Gastroesophageal sphincter (tissue), 4 donors: ENCODE data around the gene TRMT2A. TPM values are rescaled to one million over a fixed set of nuclear protein-coding genes. Genes with fewer than 3 reads are reported as not detected.

Experiments
- ATAC-seq: fragments of 150-250 bp; one replicate; pipeline ENCODE4 v1.9.1; 2016; ENCODE audit warnings: mild to moderate bottlenecking, moderate library complexity
- H3K27ac ChIP-seq, 4 donors: fragments of 200-600 bp; sonication (generic) in 3 of 4; 1 replicate in 3 of 4; 2 replicates in 1 of 4; pipeline ENCODE4 v1.5.1; 2016 to 2019
- H3K27me3 ChIP-seq: fragments of 200-600 bp; sonication (generic); one replicate; pipeline ENCODE4 v1.5.1; 2019
- H3K36me3 ChIP-seq, 2 donors: fragments of 200-600 bp; sonication (generic); one replicate each; pipeline ENCODE4 v1.5.1; 2019; ENCODE audit warnings: control low read depth in 1 of 2
- H3K4me1 ChIP-seq, 3 donors: fragments of 200-600 bp; sonication (generic); 1 replicate in 2 of 3; 2 replicates in 1 of 3; pipeline ENCODE4 v1.5.1; 2016 to 2019; ENCODE audit warnings: control low read depth in 2 of 3
- H3K4me3 ChIP-seq, 2 donors: fragments of 200-600 bp; sonication (generic); one replicate each; pipeline ENCODE4 v1.5.1; 2019; ENCODE audit warnings: mild to moderate bottlenecking in 1 of 2, moderate library complexity in 1 of 2
- H3K9me3 ChIP-seq, 3 donors: fragments of 200-600 bp; sonication (generic); one replicate each; pipeline ENCODE4 v1.5.1; 2017 to 2019; ENCODE audit warnings: control low read depth in 2 of 3
- CTCF ChIP-seq, 4 experiments: fragments of 200-600 bp in 2 of 4; fragments of 450-650 bp in 2 of 4; sonication (generic) in 1 of 4; IDR thresholded peaks; one replicate each; pipeline ENCODE4 v1.5.1; 2017 to 2019; ENCODE audit warnings: antibody characterized with exemption in 4 of 4, mild to moderate bottlenecking in 2 of 4, moderate library complexity in 2 of 4
- EP300 ChIP-seq: sonication (generic); formaldehyde crosslinking; IDR thresholded peaks from one replicate; pipeline ENCODE4 v1.6.1; 2017; ENCODE audit warnings: antibody characterized with exemption, mild to moderate bottlenecking
- POLR2A ChIP-seq, 2 donors: fragments of 450-650 bp; IDR thresholded peaks; one replicate each; pipeline ENCODE4 v1.6.1; 2017; ENCODE audit warnings: antibody characterized with exemption in 2 of 2, mild to moderate bottlenecking in 2 of 2, moderate library complexity in 1 of 2
- POLR2AphosphoS5 ChIP-seq: sonication (generic); formaldehyde crosslinking; IDR thresholded peaks from one replicate; pipeline ENCODE4 v1.6.1; 2017; ENCODE audit warnings: antibody characterized with exemption
- WGBS, 2 donors: methylation state at CpG; one replicate each; pipeline ENCODE4 v1.1.5; 2018; ENCODE audit warnings: low coverage in 1 of 2; 5-methylcytosine and 5-hydroxymethylcytosine counted together
- total RNA-seq, 4 donors: library from RNA; depleted of rRNA; stranded (reverse); fragments of >200 nt; gene quantifications; one replicate each; pipeline ENCODE4 v1.1.0, GENCODE V29; 2016

The TRMT2A gene
- total RNA-seq, 4 donors from 2014 or later = 24.1 to 57.0 (median 36.3) TPM

GRCh38 chr22:20116376-20116950, 563 bp downstream of the TRMT2A start:
- Histone ChIP-seq H3K4me1 (peaks cover 0 to 65% (median 22%) of the 10 kb centered on the region in 3 donors), H3K27ac (peak overlapping the region; percentile 73 to 90 (median 88)), H3K27me3 (no peaks in the 10 kb centered on the region), H3K36me3 (peaks cover 0 to 72% of the 10 kb centered on the region in 2 donors), H3K9me3 (no peaks in the 10 kb centered on the region), H3K4me3 (peak overlapping the region; percentile 74 to 91)
- ATAC-seq = no peak
- TF ChIP-seq CTCF (IDR thresholded peaks at IDR 0.05) = no peak
- TF ChIP-seq POLR2AphosphoS5 = no peak
- TF ChIP-seq EP300 = no peak
- TF ChIP-seq POLR2A (IDR thresholded peaks at IDR 0.05) = no peak
- 0 to 5% methylated on average over 2 to 13 of the region's 27 CpGs for WGBS, 2 donors

- 63% methylated on average over 7 of the region's 30 CpGs; no CpG with 5 or more reads in 1 of the 2 donors for WGBS, 2 donors
- peaks cover 0 to 72% of the 10 kb centered on the region in 2 donors for H3K36me3 ChIP-seq
- ATAC-seq = no peak
These were observed 1.2 kb downstream of the TRMT2A start, which contains the start of gene RANBP1 for GRCh38 chr22:20115691-20116375. TSS of gene RANBP1 (plus strand) at chr22:20116104. CDS start at chr22:20116185, 81 bp downstream.

GRCh38 chr22:20114506-20115475, 2.2 kb downstream of the TRMT2A start:
- WGBS, 2 donors = 83 to 100% methylated on average over 1 of the region's 36 CpGs
- Histone ChIP-seq H3K36me3 (peaks cover 0 to 72% of the 10 kb centered on the region in 2 donors), H3K9me3 (no peaks in the 10 kb centered on the region), H3K4me3 (no peak overlapping the region), H3K4me1 (peaks cover 0 to 48% (median 22%) of the 10 kb centered on the region in 3 donors), H3K27me3 (no peaks in the 10 kb centered on the region), H3K27ac (no peak overlapping the region)
- no peak for ATAC-seq
- no peak for TF ChIP-seq POLR2AphosphoS5
- no peak for TF ChIP-seq POLR2A (IDR thresholded peaks at IDR 0.05)
- TF ChIP-seq EP300 = no peak

More at GRCh38 chr22:20115691-20116375, 1.2 kb downstream of the TRMT2A start, which contains the start of gene RANBP1:
- H3K4me1 ChIP-seq = peaks cover 0 to 59% (median 22%) of the 10 kb centered on the region in 3 donors
- peak within 1 kb of the TSS; percentile 73 to 90 (median 88) for H3K27ac ChIP-seq
- H3K27me3 ChIP-seq = no peaks in the 10 kb centered on the region
- peak within 1 kb of the TSS; percentile 74 to 91 for H3K4me3 ChIP-seq
- TF ChIP-seq EP300 (no peak), CTCF (IDR thresholded peaks at IDR 0.05) (no peak), POLR2AphosphoS5 (no peak), POLR2A (IDR thresholded peaks at IDR 0.05) (no peak)
- no peaks in the 10 kb centered on the region for H3K9me3 ChIP-seq

- 60 to 93% methylated on average over 1 to 6 of the region's 19 CpGs for WGBS, 2 donors
- no peak for TF ChIP-seq POLR2A (IDR thresholded peaks at IDR 0.05)
- TF ChIP-seq POLR2AphosphoS5 = no peak
- TF ChIP-seq CTCF (IDR thresholded peaks at IDR 0.05) = no peak
- no peak for TF ChIP-seq EP300
- no peaks in the 10 kb centered on the region for H3K9me3 ChIP-seq
- no peak overlapping the region for H3K4me3 ChIP-seq
- peaks cover 0 to 75% of the 10 kb centered on the region in 2 donors for H3K36me3 ChIP-seq
- H3K4me1 ChIP-seq = peaks cover 0 to 38% (median 19%) of the 10 kb centered on the region in 3 donors
- no peak for ATAC-seq
- peak overlapping the region in 2 of 4 donors; percentile 11 to 14 for H3K27ac ChIP-seq
- H3K27me3 ChIP-seq = no peaks in the 10 kb centered on the region
These were observed 3.3 kb downstream of the TRMT2A start for GRCh38 chr22:20113551-20114310.
